Measurements from ENCODE around the gene TMEM245. TPM values are rescaled to one million over a fixed set of nuclear protein-coding genes. Genes with fewer than 3 reads are reported as not detected.

The TMEM245 gene
- total and polyA plus RNA-seq, 2 donors (not counting 1 experiment from before 2014, with no cell fraction given), result 48.2 to 48.8 TPM

- Histone ChIP-seq H3K4me3 (replicated peaks in 1 of 4; ENCODE audit: control extremely low read depth in 1 of 4, insufficient read depth in 1 of 4, low read depth in 3 of 4, low read length in 4 of 4) (no peak overlapping the region), H3K79me2 (ENCODE audit: control insufficient read depth, insufficient read depth, low read length) (peaks cover 4% of the 10 kb centered on the region), H2AFZ (ENCODE audit: low read length) (no peak overlapping the region), H3K27ac (ENCODE audit: insufficient read depth, low read length) (no peak overlapping the region), H3K36me3 (ENCODE audit: control insufficient read depth, insufficient read depth, low read length) (peaks cover 2% of the 10 kb centered on the region), H3K9me3 (ENCODE audit: control insufficient read depth, insufficient read depth, low read depth, low read length) (no peaks in the 10 kb centered on the region), H3K27me3 (ENCODE audit: control insufficient read depth, insufficient read depth, low read length) (no peaks in the 10 kb centered on the region), H4K20me1 (ENCODE audit: control insufficient read depth, extremely low read depth, insufficient read depth, low read length) (no peaks in the 10 kb centered on the region), H3K4me1 (ENCODE audit: control insufficient read depth, extremely low read depth, insufficient read depth, low read length) (peaks cover 9% of the 10 kb centered on the region), H3K4me2 (ENCODE audit: extremely low read depth, insufficient read depth, low read length) (no peak overlapping the region), H3K9ac (ENCODE audit: insufficient read depth, low read length) (no peak overlapping the region)
- no peak for TF ChIP-seq CTCF (conservative IDR thresholded peaks at IDR 0.05 in 1 of 2, IDR thresholded peaks at IDR 0.05 in 1 of 2; ENCODE audit: low read depth in 1 of 2, low read length in 2 of 2)
- peak; percentile 11 to 39 for DNase-seq (ENCODE audit: low read depth in 2 of 2)
Measured at GRCh38 chr9:109017061-109017460, 102.7 kb downstream of the TMEM245 start.

- no peak for TF ChIP-seq EZH2 (IDR thresholded peaks at IDR 0.05; ENCODE audit: low read length, missing control alignments)
- TF ChIP-seq CTCF (conservative IDR thresholded peaks at IDR 0.05 in 1 of 2, IDR thresholded peaks at IDR 0.05 in 1 of 2; ENCODE audit: low read depth in 1 of 2, low read length in 2 of 2), result no peak
Measured at GRCh38 chr9:109016132-109016531, 103.6 kb downstream of the TMEM245 start.

GRCh38 chr9:109014608-109015280 lies 105.0 kb downstream of the TMEM245 start:
- Histone ChIP-seq H3K79me2 (ENCODE audit: control insufficient read depth, insufficient read depth, low read length) (peaks cover 26% of the 10 kb centered on the region), H3K9ac (ENCODE audit: insufficient read depth, low read length) (no peak overlapping the region), H2AFZ (ENCODE audit: low read length) (no peak overlapping the region), H3K36me3 (ENCODE audit: control insufficient read depth, insufficient read depth, low read length) (peaks cover 2% of the 10 kb centered on the region), H3K4me3 (replicated peaks in 1 of 4; ENCODE audit: control extremely low read depth in 1 of 4, insufficient read depth in 1 of 4, low read depth in 3 of 4, low read length in 4 of 4) (no peak overlapping the region), H3K4me2 (ENCODE audit: extremely low read depth, insufficient read depth, low read length) (peak overlapping the region; percentile 48), H3K9me3 (ENCODE audit: control insufficient read depth, insufficient read depth, low read depth, low read length) (no peaks in the 10 kb centered on the region), H3K4me1 (ENCODE audit: control insufficient read depth, extremely low read depth, insufficient read depth, low read length) (peaks cover 20% of the 10 kb centered on the region), H3K27ac (ENCODE audit: insufficient read depth, low read length) (peak overlapping the region; percentile 90), H3K27me3 (ENCODE audit: control insufficient read depth, insufficient read depth, low read length) (no peaks in the 10 kb centered on the region), H4K20me1 (ENCODE audit: control insufficient read depth, extremely low read depth, insufficient read depth, low read length) (no peaks in the 10 kb centered on the region)
- TF ChIP-seq EZH2 (IDR thresholded peaks at IDR 0.05; ENCODE audit: low read length, missing control alignments), result no peak
- no peak for TF ChIP-seq CTCF (conservative IDR thresholded peaks at IDR 0.05 in 1 of 2, IDR thresholded peaks at IDR 0.05 in 1 of 2; ENCODE audit: low read depth in 1 of 2, low read length in 2 of 2)
- DNase-seq (ENCODE audit: low read depth in 2 of 2), result no peak

More at GRCh38 chr9:109016132-109016531, 103.6 kb downstream of the TMEM245 start:
- no peaks in the 10 kb centered on the region for H4K20me1 ChIP-seq (ENCODE audit: control insufficient read depth, extremely low read depth, insufficient read depth, low read length)
- H3K9me3 ChIP-seq (ENCODE audit: control insufficient read depth, insufficient read depth, low read depth, low read length), result no peaks in the 10 kb centered on the region
- no peak overlapping the region for H3K9ac ChIP-seq (ENCODE audit: insufficient read depth, low read length)
- H3K4me1 ChIP-seq (ENCODE audit: control insufficient read depth, extremely low read depth, insufficient read depth, low read length), result peaks cover 16% of the 10 kb centered on the region
- no peaks in the 10 kb centered on the region for H3K27me3 ChIP-seq (ENCODE audit: control insufficient read depth, insufficient read depth, low read length)
- H3K79me2 ChIP-seq (ENCODE audit: control insufficient read depth, insufficient read depth, low read length), result peaks cover 12% of the 10 kb centered on the region
- peak in 1 of 2 donors; percentile 26 for DNase-seq (ENCODE audit: low read depth in 2 of 2)
- H3K27ac ChIP-seq (ENCODE audit: insufficient read depth, low read length), result no peak overlapping the region
- H3K36me3 ChIP-seq (ENCODE audit: control insufficient read depth, insufficient read depth, low read length), result peaks cover 2% of the 10 kb centered on the region
- no peak overlapping the region for H3K4me2 ChIP-seq (ENCODE audit: extremely low read depth, insufficient read depth, low read length)
- H3K4me3 ChIP-seq (replicated peaks in 1 of 4; ENCODE audit: control extremely low read depth in 1 of 4, insufficient read depth in 1 of 4, low read depth in 3 of 4, low read length in 4 of 4), result no peak overlapping the region
- no peak overlapping the region for H2AFZ ChIP-seq (ENCODE audit: low read length)
